VCaP (cell line): ENCODE data around the gene IFNA13.

Experiments
- H3K27ac ChIP-seq: fragments of 450-650 bp; 2 replicates; pipeline ENCODE4 v1.5.1; 2017
- TF ChIP-seq, protein P1 (sequence below): fragments of 450-650 bp; conservative IDR thresholded peaks from 2 replicates; pipeline ENCODE4 v1.5.1; 2017; ENCODE audit warnings: mild to moderate bottlenecking, moderate library complexity

The IFNA13 gene

DNA sequence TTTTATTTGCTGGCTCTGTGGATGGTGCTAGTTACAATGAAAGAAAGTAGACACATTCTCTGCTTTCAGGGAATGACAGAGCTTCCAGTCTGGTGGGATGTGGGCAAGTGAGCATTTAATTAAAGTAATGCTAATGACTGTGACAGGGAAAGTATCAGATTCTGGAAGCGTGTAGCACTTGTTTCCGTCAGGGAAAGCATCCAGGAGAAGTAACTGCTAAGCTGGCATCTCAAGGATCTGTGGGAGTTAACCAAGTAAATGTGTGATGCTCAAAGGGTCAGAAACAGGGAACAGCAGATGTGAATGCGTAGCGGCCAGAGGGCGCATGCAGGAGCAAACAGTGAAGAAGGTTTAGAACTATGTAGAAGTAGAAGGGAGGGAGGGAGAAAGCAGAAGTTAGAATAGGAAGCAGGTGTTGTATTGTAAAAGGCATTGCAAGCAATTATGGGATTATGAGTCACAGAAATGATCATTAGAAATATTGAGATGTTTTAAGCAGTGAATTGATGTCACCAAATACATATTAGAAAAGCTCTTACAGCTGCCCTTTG is 44.9 kb downstream of the IFNA13 start:
- TF ChIP-seq, protein P1, sequence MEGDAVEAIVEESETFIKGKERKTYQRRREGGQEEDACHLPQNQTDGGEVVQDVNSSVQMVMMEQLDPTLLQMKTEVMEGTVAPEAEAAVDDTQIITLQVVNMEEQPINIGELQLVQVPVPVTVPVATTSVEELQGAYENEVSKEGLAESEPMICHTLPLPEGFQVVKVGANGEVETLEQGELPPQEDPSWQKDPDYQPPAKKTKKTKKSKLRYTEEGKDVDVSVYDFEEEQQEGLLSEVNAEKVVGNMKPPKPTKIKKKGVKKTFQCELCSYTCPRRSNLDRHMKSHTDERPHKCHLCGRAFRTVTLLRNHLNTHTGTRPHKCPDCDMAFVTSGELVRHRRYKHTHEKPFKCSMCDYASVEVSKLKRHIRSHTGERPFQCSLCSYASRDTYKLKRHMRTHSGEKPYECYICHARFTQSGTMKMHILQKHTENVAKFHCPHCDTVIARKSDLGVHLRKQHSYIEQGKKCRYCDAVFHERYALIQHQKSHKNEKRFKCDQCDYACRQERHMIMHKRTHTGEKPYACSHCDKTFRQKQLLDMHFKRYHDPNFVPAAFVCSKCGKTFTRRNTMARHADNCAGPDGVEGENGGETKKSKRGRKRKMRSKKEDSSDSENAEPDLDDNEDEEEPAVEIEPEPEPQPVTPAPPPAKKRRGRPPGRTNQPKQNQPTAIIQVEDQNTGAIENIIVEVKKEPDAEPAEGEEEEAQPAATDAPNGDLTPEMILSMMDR = no peak

GRCh38 chr9:21320465-21320864 is 47.4 kb downstream of the IFNA13 start:
- no peak overlapping the region for H3K27ac ChIP-seq
- TF ChIP-seq, protein P1 = no peak

More for the DNA sequence above, 44.9 kb downstream of the IFNA13 start:
- no peak overlapping the region for H3K27ac ChIP-seq

DNA sequence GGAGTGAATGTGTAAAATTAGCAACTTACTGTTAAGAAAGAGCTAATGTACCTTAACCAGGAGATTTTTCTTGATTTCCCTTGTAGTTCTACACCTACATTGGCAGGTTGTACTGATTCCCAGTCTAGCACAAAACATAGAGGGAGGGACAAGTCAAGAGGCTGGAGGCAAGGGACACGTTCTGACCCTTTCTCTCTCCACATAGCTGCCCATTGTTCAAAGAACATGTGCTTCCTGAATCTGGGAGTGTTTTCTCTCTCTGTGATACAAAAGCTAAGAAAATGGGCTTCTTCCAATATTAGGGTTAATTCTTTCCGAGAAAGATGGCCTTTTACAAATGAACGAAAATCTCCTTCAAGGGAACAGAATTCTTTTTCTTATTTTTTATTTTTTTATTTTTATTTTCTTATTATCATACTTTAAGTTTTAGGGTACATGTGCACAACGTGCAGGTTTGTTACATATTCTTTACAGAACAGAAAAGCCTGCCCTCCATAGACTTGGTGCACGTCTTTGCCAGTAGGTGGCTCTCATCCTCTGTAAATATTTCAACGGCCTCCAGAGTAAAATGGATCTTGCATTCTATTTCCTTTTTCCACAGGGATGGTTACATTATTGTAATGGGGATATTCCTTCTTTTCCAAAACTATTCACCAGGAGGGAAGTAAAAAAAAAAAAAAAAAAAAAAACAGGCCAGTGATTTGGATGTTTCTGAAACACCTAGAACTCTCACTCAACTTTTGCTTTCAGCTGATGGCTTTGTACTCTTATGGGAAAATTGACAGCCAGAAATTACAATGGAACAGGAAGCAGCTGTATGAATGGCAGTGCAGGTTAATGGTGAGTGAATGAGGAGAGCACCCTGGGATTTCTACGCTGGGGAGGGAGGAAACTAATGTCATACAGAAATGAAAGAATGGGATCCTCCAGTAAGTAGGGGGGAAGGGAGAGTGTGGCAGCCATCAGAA is 49.6 kb downstream of the IFNA13 start:
- TF ChIP-seq, protein P1 = peak; percentile 92
- no peak overlapping the region for H3K27ac ChIP-seq
